Loucy (cell line): Measurements from ENCODE around the gene PELI2.

Experiments used
- EZH2phosphoT487 ChIP-seq: fragments of 200-600 bp; IDR thresholded peaks from 2 replicates; pipeline ENCODE4 v1.6.1; 2018; ENCODE audit warnings: antibody characterized with exemption, mild to moderate bottlenecking, moderate library complexity, borderline replicate concordance
- TF ChIP-seq, protein P1 (sequence below): fragments of 200-600 bp; sonication (generic); conservative IDR thresholded peaks from 2 replicates; pipeline ENCODE4 v1.5.1; 2014; ENCODE audit warnings: mild to moderate bottlenecking, antibody characterized with exemption, low read length

GRCh38 chr14:56295743-56296142 is 177.5 kb downstream of the PELI2 start:
- TF ChIP-seq, protein P1, sequence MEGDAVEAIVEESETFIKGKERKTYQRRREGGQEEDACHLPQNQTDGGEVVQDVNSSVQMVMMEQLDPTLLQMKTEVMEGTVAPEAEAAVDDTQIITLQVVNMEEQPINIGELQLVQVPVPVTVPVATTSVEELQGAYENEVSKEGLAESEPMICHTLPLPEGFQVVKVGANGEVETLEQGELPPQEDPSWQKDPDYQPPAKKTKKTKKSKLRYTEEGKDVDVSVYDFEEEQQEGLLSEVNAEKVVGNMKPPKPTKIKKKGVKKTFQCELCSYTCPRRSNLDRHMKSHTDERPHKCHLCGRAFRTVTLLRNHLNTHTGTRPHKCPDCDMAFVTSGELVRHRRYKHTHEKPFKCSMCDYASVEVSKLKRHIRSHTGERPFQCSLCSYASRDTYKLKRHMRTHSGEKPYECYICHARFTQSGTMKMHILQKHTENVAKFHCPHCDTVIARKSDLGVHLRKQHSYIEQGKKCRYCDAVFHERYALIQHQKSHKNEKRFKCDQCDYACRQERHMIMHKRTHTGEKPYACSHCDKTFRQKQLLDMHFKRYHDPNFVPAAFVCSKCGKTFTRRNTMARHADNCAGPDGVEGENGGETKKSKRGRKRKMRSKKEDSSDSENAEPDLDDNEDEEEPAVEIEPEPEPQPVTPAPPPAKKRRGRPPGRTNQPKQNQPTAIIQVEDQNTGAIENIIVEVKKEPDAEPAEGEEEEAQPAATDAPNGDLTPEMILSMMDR, result no peak
- TF ChIP-seq EZH2phosphoT487, result no peak
